Cardiac fibroblast (primary cell): ENCODE data around the gene PRICKLE4.
"Not testable (repeated sequence)": the region's sequence is repeated elsewhere in the genome, so short reads cannot be mapped to it uniquely, and the experiment has no call there.

Source experiments
- DNase-seq, 2 donors: peaks; one replicate each; pipeline versions ENCODE4 v3.0.0 to v3.0.0-alpha.2; 2010; ENCODE audit warnings: low read depth in 2 of 2
- H3K4me3 ChIP-seq, 2 donors: replicated peaks in 1 of 2; 1 replicate in 1 of 2; 2 replicates in 1 of 2; pipeline ENCODE4 v1.5.1; 2011; ENCODE audit warnings: low read depth in 2 of 2, low read length in 2 of 2, mild to moderate bottlenecking in 2 of 2, moderate library complexity in 1 of 2
- TF ChIP-seq, protein P1 (sequence below): IDR thresholded peaks from one replicate; pipeline ENCODE4 v1.5.1; 2011; ENCODE audit warnings: low read depth, mild to moderate bottlenecking, low read length, inconsistent platforms

The PRICKLE4 gene

DNA sequence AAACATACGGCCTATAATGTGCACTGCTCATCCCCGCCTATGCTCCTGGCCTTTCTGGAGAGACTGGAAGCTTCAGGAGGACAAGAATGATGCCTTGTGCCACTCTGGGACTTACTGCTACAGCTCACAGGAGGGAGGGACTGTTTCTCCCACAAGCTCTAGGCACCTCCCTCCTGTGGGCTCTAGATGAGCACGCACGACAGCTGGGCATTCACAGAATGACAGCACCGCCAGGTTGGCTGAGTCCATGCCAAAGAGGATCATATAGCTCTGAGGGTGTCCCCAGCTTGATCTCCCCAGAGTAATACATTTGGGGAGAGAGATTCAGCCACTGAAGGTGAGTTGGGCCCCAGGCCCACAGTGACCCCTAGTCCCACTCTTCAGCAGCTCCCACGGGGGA, 23.3 kb upstream of the PRICKLE4 start:
- H3K4me3 ChIP-seq = no peak overlapping the region
- TF ChIP-seq, protein P1, sequence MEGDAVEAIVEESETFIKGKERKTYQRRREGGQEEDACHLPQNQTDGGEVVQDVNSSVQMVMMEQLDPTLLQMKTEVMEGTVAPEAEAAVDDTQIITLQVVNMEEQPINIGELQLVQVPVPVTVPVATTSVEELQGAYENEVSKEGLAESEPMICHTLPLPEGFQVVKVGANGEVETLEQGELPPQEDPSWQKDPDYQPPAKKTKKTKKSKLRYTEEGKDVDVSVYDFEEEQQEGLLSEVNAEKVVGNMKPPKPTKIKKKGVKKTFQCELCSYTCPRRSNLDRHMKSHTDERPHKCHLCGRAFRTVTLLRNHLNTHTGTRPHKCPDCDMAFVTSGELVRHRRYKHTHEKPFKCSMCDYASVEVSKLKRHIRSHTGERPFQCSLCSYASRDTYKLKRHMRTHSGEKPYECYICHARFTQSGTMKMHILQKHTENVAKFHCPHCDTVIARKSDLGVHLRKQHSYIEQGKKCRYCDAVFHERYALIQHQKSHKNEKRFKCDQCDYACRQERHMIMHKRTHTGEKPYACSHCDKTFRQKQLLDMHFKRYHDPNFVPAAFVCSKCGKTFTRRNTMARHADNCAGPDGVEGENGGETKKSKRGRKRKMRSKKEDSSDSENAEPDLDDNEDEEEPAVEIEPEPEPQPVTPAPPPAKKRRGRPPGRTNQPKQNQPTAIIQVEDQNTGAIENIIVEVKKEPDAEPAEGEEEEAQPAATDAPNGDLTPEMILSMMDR = no peak
- DNase-seq = no peak

DNA sequence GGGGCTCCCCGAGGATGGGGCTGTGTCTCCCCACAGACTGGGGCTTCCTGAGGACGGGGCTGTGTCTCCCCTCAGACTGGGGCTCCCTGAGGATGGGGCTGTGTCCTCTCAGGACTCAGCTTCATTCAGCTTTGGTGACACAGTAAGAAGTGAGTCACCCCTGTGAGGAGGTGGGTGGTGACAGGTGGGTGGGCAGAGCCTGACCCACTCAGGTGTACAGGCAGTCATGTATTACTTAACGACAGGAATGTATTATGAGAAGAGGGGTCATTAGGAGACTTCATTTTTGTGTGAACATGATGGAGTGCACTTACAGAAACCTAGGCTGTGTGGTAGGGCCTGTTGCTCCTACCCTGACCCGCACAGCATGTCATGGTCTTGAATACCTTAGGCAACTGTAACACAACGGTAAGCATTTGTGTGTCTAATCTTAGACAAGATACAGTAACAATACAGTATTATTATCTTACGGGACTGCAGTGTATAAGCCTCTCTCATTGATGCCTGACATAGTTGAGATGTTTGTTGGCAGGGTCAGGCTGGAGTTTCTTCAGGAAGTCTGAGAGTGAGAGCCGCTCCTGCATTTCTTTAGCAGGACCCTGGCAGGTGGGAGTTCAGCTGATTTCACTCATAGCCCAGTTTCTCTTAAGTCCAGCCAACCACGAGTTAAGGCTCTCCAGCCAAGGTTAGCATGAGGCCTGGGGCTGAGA, 22.5 kb upstream of the PRICKLE4 start:
- TF ChIP-seq, protein P1 = no peak
- no peak overlapping the region for H3K4me3 ChIP-seq
- no peak for DNase-seq

DNA sequence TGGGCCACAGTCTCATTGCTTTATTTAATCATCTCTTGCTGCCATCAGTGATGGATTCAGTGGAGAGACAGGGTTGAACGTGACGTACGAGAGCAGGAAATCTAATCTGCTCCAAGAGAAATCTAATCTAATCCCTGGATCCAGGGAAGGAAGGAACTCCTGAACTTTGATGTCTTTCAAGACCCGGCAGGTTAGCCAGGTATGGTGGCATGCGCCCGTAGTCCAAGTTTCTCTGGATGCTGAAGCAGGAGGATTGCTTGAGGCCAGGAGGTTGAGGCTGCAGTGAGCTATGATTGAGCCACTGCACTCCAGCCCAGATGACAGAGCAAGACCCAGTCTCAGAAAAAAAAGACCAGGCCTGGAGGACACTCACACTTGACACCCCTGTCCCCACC, 21.9 kb upstream of the PRICKLE4 start:
- TF ChIP-seq, protein P1 = no peak
- H3K4me3 ChIP-seq = no peak overlapping the region
- DNase-seq = no peak

DNA sequence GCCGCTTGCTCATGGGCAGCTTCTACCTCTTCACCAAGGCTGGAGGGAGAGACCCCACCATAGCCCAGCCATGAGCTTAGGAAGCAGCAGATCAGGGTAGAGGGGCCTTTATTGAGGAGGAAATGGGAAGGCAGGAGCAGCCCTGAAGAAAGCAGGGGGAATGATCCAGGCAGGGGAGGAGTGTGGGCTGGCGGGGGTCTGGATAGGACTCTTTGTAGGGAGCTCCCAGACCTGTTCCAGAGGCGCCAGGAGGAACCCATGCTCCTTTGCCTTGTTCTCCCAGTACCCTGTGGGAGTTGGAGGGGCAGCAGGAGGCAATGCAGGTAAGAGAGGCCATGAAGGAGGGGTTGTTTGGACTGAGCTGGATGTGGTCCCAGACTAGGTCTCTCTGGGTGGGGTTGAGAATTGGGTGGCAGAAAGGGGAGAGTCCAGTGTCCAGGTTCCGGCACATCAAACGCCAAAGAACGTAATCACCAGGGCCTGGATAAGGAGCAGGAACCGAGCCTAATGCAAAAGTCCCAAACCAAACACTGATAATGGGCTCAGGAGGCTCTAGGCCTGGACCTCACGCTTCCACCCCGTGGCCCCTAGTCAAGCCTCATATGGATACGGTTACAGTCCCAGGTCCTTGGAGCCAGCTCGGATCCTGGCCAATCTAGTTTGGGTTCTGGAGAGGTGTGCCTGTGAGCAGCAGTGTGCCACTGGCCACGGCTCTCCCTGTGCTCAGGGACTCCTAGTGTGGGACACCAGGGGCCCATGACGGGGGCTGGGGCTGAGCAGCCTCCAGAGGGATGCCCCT, 21.3 kb upstream of the PRICKLE4 start:
- DNase-seq = no peak
- no peak overlapping the region for H3K4me3 ChIP-seq
- TF ChIP-seq, protein P1 = no peak

DNA sequence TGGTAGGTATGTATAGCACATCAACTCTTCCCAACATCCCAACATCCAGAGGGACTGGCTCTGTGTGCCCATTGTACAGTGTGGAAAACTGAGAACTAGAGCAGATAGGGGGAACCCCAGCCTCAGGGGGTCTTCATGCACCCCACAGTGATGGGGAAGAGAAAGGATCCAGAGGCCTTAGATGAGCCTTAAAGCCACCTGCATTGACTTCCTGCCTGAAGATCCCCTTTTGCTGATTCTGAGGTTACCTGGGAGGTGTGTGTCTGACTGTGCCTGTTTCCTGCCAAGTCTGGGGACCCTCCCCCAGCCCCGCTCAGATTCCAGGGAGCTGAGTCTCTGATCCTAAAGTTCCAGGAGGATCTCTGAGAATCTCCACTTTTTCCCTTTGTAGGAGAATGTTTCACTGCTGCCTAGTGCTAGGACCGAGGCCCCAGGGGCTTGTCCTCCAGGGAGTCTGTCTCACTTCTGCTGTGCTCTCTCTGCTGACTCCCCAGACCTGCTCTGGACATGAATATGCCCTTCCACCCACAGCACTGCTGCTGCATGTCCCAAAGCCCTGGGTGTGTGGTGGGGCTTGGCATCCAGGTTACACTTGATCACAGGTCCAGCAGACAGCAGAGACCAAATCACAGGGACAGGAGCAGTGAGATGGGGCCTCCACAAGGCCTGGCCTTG, 20.5 kb upstream of the PRICKLE4 start:
- no peak for DNase-seq

DNA sequence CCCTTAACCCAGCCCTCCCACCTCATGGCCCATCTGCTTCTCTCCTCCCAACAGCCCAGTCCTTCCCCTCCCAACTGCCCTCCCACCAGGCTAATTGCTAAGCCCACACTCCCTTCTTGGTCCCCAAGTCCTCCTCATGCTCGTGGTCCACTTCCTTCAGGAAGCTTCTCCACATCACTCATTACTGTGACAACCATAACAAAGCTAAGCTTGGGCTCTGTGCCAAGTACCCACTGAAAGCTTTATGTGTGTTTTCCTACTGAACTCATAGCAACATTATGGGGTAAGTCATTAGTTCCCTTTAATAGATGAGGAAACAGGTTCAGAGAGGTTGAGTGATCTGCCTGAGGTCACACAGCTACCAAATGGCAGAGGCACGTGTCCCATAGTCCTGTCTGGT, 17.1 kb upstream of the PRICKLE4 start:
- TF ChIP-seq, protein P1 = no peak
- peak in 1 of 2 donors; percentile 26 for DNase-seq

More for the DNA sequence above, 20.5 kb upstream of the PRICKLE4 start:
- TF ChIP-seq, protein P1 = no peak
- H3K4me3 ChIP-seq = no peak overlapping the region

DNA sequence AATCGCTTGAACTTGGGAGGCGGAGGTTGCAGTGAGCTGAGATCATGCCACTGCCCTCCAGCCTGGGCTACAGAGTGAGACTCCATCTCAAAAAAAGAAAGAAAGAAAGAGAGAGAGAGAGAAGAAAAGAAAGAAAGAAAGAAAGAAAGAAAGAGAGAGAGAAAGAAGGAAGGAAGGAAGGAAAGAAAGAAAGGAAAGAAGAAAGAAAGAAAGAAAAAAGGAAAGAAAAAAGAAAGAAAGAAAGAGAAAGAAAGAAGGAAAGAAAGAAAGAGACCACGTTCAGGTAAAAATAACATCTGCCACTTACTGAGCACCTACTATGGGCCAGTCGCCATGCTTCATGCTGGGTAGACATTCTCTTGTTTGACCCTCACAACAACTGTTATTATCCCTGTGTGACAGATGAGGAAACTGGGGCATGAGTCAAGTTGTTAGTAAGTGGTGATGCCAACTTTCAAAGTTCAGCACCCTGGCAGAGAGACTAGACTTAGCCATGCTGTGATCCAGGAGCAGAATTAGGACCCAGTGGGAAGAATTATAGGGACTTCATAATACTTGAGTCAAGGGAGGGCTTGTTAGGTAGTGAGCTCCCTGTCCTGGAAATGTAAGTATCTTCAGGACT, 14.4 kb upstream of the PRICKLE4 start:
- peak in 1 of 2 donors; percentile 18 for DNase-seq
- not testable (repeated sequence) for H3K4me3 ChIP-seq

More for the DNA sequence above, 17.1 kb upstream of the PRICKLE4 start:
- no peak overlapping the region for H3K4me3 ChIP-seq
